Activated CD4-positive, alpha-beta T cell treated with anti-CD3 and anti-CD28 coated beads, Interleukin-10, Interleukin-2, amounts not matched to agents 100 ng/mL and 50 ng/mL, durations not matched to agents 16 hours and 8 hours (primary cell): Measurements from ENCODE around the gene SDR9C7.
"Not testable (repeated sequence)": the region's sequence is repeated elsewhere in the genome, so short reads cannot be mapped to it uniquely, and the experiment has no call there.

Source experiments
- DNase-seq: peaks from one replicate; pipeline ENCODE4 v3.0.0-alpha.2; 2020

SDR9C7 gene

DNA sequence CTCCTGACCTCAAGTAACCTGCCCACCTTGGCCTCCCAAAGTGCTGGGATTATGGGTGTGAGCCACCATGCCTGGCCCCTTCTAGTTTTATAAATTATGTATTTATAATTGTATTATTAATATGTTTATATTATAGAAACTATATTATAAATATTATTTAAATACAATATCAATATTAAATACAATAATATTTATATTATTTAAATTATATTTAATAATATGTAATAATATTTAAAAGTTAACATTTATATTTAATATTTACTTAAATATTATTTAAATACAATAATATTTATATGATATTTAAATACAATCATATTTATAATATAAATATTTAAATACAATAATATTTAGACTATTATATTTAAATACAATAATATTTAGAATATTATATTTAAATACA is 20.0 kb downstream of the SDR9C7 start:
- DNase-seq, result no peak

- DNase-seq, result not testable (repeated sequence)
Observed at GRCh38 chr12:56909403-56909802, 24.8 kb downstream of the SDR9C7 start.

DNA sequence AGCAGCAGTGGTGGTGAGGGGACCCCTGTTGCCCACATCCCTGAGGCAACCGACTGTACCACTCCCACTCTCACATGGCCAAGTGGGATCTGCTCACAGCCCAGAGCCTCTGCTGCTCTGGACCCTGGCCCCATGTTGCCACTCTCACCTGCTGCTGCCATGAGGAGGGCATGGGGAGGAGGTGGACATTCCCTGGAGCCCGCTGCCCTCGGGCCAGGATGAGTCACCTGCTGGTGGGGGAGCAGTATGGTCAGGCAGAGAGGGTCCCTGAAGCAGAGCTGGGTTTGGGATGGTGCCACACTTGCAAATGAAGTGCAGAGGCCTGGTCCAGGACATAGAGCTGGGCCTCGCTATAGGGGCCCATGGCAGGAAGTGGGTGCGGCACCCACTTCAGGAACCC is 26.1 kb downstream of the SDR9C7 start:
- DNase-seq, result no peak

DNA sequence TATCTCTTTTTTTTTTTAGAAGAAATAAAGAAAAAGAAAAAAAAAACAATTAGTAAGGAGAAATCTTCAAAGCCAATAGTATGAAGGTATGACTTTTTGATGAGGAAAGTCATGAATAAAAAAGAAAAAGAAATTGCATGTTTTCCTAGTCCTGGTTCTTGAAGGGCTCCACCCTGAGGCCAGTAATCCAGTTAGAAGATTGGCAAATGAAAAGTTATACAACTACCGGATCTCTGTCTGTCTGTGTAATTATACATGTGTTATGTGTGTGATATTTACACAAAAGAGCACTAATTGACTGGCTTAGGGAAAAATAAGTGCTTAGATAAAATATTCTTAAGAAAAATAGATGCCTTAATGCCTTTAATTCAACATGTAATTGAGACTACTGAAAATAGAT is 28.4 kb downstream of the SDR9C7 start:
- DNase-seq, result no peak

DNA sequence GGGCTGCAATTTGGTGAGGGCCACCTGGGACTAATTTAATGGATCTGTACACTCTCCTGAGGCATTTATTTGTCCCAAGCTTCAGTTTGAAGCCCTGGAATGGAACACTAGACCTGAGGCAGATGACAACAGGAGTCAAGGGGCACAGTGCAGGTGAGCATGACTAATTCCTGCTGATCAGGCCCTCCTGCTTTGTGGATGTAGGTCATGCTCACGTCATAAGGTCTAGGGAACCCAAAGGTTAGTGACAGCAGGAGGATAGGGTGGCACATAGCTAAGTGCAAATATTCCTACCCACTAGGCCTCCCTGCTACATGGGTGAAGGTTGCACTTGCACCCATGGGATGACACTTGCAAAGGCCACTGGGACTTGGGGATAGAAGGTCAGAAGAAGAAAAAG is 30.8 kb downstream of the SDR9C7 start:
- DNase-seq, result no peak

DNA sequence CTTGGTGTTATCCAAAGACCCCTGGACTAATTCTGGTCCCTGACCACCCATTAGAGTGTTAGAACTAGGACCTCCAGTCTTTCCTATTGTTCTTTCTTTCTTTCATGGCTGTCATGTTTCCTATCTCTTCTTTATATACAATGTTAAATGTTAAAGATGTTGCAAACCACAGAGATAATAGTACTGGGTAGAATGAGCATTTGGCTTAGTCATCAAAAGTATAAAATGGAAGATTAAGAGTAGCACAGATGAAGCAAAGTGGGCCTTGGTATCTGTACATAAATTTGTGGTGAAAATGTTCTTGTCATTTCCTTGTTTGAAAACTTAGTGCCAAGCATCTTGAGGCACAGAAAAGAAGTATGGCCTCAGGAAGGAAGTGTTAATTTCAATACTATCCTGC is 32.9 kb downstream of the SDR9C7 start:
- not testable (repeated sequence) for DNase-seq

DNA sequence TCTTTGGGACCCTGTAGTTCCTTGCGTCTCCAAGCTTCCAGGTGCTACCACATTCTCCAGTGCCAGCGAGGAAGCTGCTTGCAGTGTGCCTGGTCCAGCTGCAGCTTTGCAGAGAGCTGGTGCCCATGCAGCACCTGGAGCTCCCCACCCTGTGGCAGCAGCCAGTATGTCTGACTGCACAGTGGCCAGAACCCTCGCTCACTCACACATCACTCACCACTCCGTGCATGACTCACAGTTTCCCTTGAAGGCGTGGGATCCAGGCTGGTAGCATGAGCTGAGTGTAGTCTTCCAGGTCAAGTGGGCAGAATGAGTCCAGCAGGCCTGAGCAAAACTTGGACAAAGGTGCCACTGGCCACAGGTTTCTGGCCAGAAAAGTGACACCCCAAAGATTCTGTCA is 33.6 kb downstream of the SDR9C7 start:
- DNase-seq, result no peak

DNA sequence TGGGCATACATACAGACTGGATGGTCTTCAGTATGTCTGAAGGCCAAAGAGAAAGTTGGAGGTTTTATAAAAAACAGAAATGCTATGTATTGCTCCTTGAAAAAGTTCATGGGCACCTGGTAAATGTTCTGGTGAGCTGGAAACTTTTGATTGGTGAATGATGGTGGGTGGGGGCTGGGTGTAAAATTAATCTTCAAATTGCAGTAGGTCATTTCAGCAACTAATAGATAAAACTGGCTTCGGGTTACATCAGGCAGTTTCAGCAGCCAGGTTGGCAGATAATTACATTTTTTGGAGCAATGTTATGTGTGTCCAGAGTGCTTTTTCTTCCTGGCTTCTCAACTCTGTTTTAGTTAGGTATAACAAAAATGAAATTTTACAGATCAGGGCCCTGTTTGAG is 35.3 kb downstream of the SDR9C7 start:
- DNase-seq, result no peak

DNA sequence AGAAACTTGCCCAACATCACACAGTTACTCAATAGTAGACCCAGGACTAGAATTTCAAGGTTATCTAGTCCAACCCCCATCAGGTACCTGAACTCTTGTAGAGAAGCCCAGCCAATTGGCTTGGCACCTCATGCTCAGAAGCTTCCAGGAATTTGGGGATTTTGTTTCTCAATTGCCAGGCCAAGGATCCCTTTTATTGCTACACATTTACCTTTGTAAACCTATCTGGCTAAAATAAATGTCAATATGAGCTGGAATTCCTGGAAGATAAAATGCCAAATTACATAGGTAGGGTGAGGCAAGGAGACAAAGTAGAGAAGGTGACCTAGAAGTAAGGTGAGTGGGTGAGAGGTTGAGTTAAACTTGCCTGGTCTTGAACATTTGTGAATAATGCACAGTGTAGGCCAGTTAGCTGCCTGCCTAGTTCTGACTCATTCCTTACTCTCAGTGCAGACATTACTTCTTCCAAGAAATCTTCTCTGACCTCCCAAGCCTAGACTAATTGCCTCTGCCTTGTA is 36.3 kb downstream of the SDR9C7 start:
- DNase-seq, result no peak

DNA sequence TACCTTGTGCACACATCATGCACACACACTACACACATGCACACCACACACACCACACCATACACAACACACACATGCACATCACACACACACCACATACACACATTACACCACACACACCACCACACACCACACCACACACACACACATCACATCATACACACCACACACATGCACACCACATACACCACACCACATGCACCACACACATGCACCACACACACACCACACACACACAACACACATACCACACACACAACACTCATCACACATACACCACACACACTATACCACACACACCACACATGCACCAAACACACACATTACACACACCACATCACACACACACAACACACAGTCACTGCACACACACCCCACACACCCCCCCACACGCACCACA is 38.1 kb downstream of the SDR9C7 start:
- no peak for DNase-seq

- no peak for DNase-seq
Observed at GRCh38 chr12:56894698-56895368, 39.4 kb downstream of the SDR9C7 start.

DNA sequence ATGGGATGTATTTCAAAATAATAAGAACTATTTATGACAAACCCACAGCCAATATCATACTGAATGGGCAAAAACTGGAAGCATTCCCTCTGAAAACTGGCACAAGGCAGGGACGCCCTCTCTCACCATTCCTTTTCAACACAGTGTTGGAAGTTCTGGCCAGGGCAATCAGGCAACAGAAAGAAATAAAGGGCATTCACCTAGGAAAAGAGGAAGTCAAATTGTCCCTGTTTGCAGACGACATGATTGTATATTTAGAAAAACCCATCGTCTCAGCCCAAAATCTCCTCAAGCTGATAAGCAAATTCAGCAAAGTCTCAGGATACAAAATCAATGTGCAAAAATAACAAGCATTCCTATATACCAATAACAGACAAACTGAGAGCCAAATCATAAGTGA is 42.3 kb downstream of the SDR9C7 start:
- DNase-seq, result not testable (repeated sequence)

- no peak for DNase-seq
Observed at GRCh38 chr12:56886319-56886718, 47.9 kb downstream of the SDR9C7 start.

DNA sequence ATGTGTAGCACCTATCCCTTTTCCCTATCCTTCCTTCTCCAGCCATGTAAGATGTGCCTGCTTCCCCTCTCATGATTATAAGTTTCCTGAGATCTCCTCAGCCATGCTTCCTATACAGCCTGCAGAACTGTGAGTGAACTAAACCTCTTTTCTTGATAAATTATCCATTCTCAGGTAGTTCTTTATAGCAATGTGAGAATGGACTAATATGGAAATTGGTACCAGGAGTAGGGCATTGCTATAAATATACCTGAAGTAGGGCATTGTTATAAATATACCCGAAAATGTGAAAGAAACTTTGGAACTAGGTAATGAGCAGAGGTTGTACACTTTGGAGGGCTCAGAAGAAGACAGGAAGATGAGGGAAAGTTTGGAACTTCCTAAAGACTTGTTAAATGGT is 48.9 kb downstream of the SDR9C7 start:
- no peak for DNase-seq

DNA sequence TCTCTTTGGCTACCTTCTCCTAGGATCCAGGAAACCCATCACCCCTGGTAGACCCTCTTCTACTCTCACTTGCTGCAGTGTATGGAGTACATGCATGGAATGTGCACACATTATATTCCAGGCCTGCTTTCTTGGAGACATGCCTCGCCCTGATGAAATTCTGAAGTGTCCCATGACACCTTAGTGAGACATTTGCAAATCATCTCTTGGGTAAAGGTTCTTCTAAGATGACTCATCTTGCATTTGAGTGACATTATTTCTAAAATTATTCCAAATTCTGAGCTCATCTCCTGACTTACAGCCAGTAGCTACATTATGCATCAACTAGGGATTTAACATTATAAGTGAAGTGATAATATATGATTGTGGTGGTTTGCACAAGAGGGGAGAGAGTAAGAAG is 49.8 kb downstream of the SDR9C7 start:
- DNase-seq, result no peak

DNA sequence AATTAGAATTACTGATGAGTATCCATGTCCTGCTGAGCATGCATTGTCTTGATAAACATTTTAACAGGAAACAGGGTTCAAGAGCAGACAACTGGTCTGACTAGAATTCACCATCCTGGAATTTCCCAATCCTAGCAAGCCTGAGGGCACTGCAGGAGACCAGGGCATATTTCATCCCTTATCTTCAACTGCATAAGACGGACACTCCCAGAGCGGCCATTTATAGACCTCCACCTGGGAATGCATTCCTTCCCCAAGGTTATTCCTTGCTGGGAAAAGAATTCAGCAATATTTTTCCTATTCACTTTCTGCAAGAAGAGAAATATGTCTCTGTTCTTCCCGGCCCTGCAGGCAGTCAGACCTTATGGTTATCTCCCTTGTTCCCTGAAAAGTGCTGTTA is 51.8 kb downstream of the SDR9C7 start:
- not testable (repeated sequence) for DNase-seq

GRCh38 chr12:56880125-56880992 is 53.8 kb downstream of the SDR9C7 start:
- DNase-seq, result no peak

DNA sequence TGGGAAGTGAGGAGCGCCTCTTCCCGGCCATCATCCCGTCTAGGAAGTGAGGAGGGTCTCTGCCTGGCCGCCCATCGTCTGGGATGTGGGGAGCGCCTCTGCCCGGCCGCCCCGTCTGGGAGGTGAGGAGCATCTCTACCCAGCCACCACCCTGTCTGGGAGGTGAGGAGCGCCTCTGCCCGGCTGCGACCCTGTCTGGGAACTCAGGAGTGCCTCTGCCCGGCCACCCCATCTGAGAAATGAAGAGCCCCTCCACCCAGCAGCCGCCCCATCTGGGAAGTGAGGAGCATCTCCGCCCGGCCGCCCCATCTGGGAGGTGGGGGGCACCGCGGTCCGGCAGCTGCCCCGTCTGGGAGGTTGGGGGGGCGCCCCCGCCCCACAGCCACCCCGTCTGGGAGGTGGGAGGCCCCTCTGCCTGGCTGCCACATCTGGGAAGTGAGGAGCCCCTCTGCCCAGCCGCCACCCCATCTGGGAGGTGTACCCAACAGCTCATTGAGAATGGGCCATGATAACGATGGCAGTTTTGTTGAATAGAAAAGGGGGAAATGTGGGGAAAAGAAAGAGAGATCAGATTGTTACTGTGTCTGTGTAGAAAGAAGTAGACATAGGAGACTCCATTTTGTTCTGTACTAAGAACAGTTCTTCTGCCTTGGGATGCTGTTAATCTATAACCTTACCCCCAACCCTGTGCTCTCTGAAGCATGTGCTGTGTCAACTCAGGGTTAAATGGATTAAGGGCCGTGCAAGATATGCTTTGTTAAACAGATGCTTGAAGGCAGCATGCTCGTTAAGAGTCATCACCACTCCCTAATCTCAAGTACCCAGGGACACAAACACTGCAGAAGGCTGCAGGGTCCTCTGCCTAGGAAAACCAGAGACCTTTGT is 54.7 kb downstream of the SDR9C7 start:
- DNase-seq, result not testable (repeated sequence)

DNA sequence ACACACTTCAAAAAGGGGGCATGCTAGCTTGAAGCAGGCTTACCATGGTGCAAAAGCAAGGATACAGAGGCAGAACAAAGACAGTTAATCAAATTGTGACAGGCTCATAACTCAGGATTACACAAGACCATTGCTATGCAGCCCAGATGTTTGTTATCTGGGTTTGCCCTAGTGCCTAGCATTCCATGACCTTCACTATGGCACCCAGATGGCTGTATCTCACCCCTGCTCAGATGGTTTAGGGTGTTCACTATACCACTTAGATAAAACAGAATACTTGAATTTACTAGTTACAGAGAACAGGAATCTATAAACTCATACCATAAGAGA is 56.2 kb downstream of the SDR9C7 start:
- DNase-seq, result no peak

- DNase-seq, result no peak
Observed at GRCh38 chr12:56877195-56878009, 56.8 kb downstream of the SDR9C7 start.

DNA sequence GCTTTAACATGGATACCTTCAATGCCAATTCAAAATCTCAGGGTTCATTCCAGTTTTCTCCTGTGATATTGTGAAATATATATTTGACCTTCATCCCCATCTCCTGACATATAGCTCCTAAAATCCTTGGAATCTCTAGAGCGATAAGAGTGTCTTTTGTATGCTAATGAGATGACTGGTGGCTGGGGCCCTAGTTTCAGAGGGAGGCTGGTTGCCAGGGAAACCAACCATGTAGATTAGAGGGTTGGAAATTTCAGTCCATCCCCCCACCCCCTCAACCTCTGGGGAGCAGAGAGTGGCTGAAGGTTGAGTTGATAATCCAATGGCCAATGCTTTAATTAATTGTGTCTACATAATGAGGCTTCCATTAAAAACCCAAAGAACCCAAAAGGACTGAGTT is 59.4 kb downstream of the SDR9C7 start:
- DNase-seq, result no peak

- DNase-seq, result no peak
Observed at GRCh38 chr12:56873382-56873781, 60.8 kb downstream of the SDR9C7 start.
